EH (cell line): Measurements from ENCODE around the gene TAS2R43.
"Not testable (repeated sequence)": the region's sequence is repeated elsewhere in the genome, so short reads cannot be mapped to it uniquely, and the experiment has no call there.

Experiments used
- DNase-seq: peaks from one replicate; pipeline ENCODE4 v3.0.0-alpha.2; 2015; ENCODE audit warnings: low read depth

Gene TAS2R43

GRCh38 chr12:11059784-11060183, 32.3 kb downstream of the TAS2R43 start:
- peak; percentile 4 for DNase-seq

- no peak for DNase-seq
Observed at GRCh38 chr12:11059041-11059440, 33.1 kb downstream of the TAS2R43 start.

- no peak for DNase-seq
Observed at GRCh38 chr12:11055306-11055705, 36.8 kb downstream of the TAS2R43 start.

- DNase-seq = not testable (repeated sequence)
Observed at GRCh38 chr12:11049806-11050531, 42.1 kb downstream of the TAS2R43 start.

- not testable (repeated sequence) for DNase-seq
Observed at GRCh38 chr12:11041366-11041765, 50.7 kb downstream of the TAS2R43 start.
